GM19372 (cell line): ENCODE measurements around the gene DENND11.
A peak's percentile ranks its signal among the peaks of the same experiment; 100 is the strongest.
"Not testable (repeated sequence)": the region's sequence is repeated elsewhere in the genome, so short reads cannot be mapped to it uniquely, and the experiment has no call there.

Source experiments
- ATAC-seq: cut with Tn5 transposase; IDR thresholded peaks from one replicate; pipeline ENCODE4 v1.9.1; 2021; ENCODE audit warnings: mild to moderate bottlenecking, low read depth, moderate library complexity; ENCODE audit not compliant: unreplicated experiment

Gene DENND11

DNA sequence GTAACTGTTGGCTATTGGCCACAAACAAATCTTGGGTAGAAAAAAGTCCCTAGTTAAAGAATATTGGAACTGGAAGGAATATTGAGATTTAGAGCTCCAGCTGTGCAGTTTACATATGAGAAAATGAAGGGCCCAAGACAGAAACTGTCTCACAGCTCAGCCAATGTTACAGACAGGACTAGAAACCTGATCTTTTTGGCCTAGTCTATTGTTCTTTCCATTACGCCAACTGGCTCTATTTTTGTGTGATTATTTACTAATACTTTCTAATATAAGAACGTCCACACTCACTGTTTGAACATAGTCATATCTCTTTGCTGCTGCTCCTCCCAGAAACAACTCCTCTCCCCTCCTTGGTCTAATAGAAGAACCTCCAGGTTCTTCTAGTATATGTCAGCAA is 7.4 kb upstream of the DENND11 start:
- no peak for ATAC-seq

DNA sequence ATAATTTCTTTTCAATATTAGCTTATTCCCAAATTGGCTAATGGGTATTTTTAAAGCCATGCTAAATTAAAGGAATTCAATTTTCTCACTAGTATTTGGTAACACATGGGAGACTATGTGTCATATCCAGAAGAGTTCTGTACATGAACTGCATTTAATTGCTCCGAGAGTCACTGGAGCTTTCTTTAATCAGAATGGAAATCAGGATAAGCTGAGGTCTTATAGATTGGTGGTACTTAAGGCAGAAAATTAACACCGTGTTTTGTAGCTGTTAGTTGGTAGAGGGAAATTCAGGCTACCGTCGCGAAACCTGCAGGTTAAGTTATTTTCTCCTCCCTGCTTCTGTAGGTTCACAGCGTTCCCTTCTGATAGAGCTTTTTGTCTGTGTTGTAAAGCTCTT is 6.4 kb upstream of the DENND11 start, which contains the start of gene WEE2:
WEE2 (plus strand) TSS at position 3 of the 400 bp plus-strand sequence. CDS start 406 bp downstream, outside the sequence.
- ATAC-seq: no peak

GRCh38 chr7:141706239-141707064 is 4.5 kb upstream of the DENND11 start:
- no peak for ATAC-seq

DNA sequence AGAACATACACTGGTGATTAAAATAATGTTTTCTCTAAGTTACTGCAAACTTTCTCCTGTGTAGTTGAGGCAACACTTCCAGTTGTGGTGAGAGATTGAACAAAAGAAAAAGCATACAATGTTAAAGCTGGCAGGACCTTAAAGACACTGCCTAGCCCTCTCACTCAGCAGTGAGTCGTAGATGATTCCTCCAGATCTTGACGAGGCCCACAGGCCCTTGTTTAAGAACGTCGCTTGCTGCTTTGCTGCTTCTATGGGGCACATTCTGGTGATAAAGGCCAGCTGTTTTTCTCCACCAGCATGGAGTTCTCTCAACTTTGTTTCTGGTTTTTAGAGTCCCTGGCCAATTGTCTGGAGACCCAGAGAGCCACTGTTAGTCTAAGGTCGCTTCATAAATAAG is 2.8 kb upstream of the DENND11 start:
- no peak for ATAC-seq

DNA sequence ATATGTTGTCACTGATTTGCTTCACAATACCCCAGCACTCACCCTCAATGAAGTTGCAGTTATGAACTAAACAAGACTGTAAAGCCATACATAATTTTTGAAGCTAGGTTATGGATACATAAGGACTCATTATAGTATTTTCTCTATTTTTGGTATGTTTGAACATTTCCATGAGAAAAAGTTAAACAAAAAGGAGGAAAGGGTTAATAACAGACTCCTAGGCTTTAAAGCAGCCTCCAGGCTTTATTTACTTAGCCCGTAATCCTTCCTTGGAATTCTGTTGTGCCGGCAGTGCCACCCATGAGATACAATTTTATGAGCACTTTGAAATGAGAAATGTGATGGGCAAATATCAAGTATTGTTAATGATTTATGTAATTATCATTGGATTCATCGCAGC is 2.1 kb upstream of the DENND11 start:
- ATAC-seq: no peak

DNA sequence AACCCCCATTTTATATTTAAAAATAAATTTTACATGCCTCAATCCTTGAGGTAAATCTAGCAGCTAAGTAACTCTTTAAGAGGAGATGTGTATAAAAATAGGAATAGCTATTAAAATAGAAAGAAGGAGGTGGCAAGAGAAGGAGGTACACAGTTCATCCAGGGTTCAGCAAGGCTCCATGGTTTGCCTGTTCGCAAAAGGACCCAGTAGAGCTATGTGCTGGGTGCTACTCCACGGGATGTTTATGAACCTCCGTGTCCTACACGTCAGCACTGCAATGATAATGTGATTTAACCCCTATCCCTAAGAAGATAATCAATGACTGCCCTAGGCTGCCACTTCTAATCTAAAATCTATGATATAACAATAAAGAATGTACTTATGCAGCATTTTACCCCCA is 926 bp upstream of the DENND11 start:
- no peak for ATAC-seq

DNA sequence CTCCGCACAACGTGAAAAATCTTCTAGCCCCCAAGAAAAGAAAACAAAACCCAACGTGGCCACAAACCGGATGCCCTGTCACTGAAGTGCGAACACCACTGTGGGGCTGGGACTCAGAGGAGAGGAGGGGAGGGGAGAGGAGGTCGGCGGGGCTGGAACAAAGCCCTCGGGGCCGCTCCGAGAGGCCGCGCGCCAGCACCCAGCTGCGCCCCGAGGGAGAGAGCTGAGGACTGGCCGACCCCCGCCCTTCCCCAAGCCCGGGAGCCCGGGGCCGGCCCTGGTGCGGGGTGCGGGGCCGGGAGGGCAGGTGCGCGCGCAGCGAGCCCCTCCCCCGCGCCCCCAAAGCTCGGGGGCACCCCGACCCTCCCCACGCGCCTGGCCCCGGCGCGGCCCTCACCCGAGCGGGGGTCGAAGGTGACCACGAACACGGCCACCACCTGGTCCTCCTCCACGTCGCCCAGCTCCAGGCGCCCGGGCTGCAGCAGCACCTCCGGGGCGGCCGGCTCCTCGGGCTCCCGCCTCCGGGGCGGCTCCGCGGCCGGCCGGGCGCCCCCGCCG is 398 bp downstream of the DENND11 start:
- ATAC-seq: peak; percentile 75

GRCh38 chr7:141700848-141701371 is 1.1 kb downstream of the DENND11 start:
- no peak for ATAC-seq

DNA sequence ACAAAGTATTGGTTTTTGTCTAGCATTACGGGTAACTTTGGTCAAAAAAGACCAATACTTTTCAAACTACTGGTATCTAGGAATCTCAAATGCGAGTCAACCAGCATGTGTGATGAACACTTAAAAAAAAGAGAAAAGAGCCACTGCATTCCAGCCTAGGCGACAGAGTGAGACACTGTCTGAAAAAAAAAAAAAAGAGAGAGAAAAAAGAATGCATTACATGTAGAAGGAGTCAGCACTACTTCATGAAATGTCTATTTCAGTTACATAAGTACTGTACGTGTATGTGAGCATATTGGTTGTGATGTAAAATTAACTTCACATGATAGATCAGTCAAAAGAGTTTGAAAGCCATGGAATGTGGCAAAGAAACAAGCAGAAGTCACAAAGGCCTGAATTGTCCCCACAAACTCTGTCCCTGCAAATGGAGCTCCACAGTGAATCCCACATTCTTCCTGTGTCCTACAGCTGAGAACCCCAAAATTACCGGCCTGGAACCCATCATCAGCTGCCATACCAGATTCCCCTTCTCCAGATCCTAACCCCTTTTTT is 1.6 kb downstream of the DENND11 start:
- ATAC-seq: no peak

DNA sequence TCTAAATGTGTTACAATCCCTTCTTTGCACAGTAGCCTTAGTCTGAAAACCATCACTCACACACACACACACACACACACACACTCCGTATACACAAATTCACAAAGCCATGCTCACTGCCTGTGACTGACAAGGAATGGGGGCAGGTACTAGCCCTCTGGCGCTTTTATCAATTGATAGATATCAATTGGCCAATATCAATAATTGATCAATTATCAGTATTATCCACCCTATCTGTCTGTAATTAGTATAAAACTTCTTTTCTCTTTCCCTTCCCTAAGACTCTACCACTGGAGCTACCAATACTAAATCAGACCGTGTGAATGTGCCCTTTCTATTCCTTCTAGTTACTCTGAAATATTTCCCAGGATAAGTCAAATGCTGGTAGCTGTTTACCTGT is 2.1 kb downstream of the DENND11 start:
- no peak for ATAC-seq

DNA sequence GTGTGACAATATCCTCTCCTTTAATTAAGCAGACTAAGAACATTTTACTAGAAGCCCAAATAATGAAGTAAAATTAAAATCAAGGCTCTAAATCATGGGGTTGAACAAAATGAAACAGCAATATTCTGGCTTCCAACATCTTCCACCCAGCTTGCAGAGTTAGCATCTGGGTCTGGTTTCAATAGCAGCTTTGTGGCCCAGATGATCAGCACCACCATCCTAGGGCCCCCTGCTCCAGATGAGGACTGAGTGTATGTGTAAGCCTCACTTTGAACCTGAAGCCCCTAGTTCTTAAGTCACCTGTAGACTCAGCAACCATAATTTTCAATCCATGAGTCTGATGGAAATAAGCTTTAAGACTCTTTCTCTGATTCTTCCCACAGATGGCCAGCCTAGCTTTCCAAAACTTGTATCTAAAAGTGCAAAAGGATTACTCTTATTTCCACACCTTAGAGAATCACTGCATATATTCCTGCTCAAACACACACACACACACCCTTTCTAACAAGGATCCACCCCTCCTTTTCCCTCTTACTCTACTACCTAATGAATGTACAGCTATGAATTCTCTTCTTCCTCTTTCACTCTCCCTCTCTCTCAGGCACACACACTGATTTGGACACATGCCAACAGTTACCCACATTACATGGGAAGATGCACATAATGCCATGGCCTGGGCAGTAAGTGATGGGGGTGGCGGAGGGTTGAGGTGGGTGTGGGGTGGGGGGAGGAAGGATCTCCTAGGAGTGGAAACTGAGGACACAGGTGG is 3.5 kb downstream of the DENND11 start:
- ATAC-seq: no peak

DNA sequence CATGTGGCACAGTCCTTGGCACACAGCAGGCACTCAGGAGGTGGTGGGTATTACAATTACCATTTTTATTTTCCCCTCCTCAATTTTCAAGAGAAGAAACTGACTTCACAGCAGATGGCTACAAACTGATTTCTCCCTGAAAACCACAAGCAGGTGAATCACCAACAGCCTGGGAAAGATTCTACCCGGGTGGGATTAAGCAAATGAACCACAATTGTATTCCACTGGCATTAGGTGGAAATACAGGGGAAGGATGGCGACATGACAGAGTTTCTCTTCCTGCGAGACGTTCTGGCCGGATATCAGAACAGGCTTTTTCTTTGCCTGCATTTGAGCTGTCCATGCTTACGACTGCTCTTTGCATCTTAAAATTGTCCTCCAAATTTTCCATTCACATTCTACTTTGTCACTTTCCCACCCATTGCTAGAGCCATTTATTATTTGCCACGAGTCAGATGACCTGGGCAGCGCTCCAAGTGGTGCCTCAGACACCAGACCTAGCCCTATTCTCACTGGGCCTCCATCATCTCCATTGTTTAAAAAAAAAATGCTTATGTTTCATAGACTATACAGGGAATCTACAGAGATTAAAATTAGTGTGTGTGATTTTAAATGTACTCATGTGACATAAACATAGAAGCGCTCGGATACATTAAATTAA is 4.6 kb downstream of the DENND11 start:
- ATAC-seq: no peak

DNA sequence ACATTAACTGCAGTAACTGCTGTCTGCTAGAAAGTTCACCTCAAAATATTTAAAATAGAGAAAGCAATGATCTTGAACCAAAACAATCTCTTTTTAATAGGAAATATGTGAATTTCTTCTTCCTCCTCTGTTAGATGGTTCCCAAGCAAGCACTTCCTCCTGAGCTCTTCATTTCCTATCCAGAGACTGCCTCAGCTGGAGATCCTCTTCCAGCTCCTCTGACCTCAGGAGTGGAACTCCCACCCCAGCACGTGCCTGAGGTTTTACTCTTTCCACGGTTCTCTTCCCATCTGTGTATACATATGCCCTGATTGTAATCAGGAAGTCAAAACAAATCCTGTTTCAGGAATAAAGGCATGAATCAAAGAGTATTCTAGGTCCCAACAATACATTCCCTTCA is 5.6 kb downstream of the DENND11 start:
- ATAC-seq: no peak

GRCh38 chr7:141695803-141696289 is 6.1 kb downstream of the DENND11 start:
- no peak for ATAC-seq

- ATAC-seq: no peak
Measured at GRCh38 chr7:141693082-141693481, 8.9 kb downstream of the DENND11 start.

GRCh38 chr7:141691961-141692360 is 10.0 kb downstream of the DENND11 start:
- ATAC-seq: no peak

DNA sequence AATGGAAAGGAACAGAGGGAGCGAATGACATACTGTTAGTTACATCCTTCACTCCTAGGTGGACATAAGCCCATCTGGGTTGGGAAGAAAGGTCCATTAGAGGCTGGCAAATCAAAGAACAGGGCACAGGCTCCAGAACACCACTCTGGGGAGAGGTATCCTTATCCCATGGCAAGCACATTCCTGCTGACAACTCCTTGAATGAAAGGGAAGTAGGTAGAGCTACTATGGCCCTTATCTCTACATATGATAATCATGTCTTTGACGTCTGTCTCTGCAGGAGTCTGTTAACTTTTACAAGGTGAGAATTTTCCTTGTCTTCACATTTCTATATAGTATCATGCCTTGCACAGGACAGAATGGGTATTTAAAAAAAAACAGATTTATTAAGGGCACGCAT is 10.4 kb downstream of the DENND11 start:
- no peak for ATAC-seq

GRCh38 chr7:141689072-141689825 is 12.7 kb downstream of the DENND11 start:
- ATAC-seq: not testable (repeated sequence)

DNA sequence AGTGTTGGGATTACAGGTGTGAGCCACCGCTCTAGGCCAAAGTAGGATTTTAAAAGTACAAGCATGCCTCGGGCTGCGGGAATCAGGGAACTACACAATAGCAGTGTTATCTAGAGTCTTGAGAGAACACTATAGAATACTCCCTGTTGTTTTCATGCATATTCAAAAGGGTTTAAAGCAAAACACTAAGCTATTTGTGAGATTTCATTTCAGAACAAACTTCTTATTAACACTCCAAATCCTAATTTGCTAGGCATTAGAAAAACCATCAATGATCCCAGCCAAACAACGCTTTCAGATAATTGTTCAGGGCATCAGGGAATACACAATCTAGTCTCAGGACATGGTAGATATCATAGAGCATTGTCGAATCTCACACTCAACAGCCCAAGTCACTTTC is 13.9 kb downstream of the DENND11 start:
- no peak for ATAC-seq
